GM18520 (cell line): ENCODE data around the gene POU4F2.

Experiments used
- ATAC-seq: cut with Tn5 transposase; IDR thresholded peaks from one replicate; pipeline ENCODE4 v1.9.1; 2021; ENCODE audit not compliant: unreplicated experiment

POU4F2 gene, protein sequence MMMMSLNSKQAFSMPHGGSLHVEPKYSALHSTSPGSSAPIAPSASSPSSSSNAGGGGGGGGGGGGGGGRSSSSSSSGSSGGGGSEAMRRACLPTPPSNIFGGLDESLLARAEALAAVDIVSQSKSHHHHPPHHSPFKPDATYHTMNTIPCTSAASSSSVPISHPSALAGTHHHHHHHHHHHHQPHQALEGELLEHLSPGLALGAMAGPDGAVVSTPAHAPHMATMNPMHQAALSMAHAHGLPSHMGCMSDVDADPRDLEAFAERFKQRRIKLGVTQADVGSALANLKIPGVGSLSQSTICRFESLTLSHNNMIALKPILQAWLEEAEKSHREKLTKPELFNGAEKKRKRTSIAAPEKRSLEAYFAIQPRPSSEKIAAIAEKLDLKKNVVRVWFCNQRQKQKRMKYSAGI

DNA sequence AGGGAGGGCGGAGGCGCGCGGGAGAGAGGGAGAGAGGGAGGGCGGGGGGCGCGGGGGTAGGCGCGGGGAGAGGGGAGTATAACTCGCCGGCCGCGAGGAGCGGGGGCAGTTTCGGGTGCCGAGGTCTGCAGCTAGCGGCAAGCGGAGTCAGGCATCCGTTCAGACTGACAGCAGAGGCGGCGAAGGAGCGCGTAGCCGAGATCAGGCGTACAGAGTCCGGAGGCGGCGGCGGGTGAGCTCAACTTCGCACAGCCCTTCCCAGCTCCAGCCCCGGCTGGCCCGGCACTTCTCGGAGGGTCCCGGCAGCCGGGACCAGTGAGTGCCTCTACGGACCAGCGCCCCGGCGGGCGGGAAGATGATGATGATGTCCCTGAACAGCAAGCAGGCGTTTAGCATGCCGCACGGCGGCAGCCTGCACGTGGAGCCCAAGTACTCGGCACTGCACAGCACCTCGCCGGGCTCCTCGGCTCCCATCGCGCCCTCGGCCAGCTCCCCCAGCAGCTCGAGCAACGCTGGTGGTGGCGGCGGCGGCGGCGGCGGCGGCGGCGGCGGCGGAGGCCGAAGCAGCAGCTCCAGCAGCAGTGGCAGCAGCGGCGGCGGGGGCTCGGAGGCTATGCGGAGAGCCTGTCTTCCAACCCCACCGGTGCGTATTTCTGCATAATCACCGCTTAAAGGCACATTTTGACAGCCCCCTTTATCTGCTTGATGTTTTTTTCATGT lies at the start of gene POU4F2:
Gene POU4F2 (plus strand): TSS at position 108 of the 720 bp plus-strand sequence. CDS start 248 bp downstream, at position 356.
- no peak for ATAC-seq

DNA sequence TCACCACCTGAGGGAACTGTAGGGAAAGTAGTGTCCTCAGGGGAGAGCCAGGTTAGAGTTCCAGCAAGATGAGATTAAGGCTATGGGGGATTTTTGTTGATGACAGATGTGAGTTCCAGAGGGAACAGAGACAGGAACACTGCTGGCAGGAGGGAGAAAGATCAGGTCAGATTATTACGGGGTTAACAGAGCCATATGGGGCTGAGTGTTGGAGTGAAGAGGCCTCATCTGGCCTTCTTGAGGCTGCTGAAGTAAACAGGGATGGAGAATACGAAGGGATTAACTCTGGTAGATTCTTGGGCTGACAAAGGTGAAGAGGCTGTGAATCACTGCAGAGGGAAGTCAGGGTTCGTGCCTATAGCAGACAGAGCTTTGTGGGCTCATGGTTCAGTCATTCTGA lies 47.9 kb upstream of the POU4F2 start:
- no peak for ATAC-seq

DNA sequence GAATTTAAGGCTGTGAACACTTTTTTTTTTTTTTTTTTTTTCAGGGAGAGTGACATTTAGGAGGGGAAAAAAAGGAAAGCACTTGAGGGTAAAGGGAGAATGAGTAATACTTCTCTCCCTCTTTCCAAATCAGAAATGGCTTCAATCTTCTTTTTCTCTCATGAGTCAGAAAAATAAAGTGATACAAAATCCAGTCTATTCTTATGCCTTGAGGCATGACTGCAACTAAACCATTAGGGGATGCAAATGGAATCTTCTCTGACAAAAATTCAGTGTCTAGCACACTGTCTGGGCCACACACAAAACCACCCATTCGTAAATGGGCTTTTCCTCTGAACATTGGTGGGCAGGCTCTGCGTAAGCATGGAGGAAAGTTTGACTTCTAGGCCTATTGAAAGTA lies 46.7 kb upstream of the POU4F2 start:
- ATAC-seq = no peak

DNA sequence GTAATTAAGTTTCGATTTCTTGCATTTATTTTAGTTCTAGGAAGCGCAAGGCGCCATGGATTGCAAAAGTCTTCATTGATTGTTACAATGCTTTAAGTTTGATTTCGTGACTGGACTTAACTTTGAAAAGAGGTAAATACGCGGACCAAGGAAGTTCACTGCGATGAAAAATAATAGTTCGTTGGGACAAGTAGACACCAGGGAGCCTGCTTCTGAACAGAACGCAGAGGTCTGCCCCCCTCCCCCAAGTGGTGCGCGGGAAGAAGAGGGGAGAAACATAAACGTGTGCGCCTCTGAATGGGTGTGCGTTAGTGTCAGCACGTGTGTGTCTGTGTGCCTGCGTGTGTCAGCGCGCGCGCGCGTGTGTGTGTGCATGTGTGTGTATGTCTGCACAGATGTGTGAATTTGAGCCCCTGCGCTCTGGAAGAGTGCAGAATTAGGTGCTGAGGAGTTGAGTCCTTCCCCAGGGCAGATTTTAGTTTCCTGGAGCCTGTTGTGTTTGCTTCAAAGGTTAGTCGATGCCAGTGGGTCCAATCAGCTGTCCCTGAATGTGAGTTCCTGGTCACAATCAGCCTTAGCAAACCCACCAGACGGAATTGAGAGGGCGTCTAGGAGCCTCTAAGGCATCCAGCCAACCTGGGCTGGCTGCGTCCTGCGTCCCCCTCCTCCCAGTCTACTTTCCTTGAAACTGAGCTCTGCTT lies 5.8 kb upstream of the POU4F2 start:
- no peak for ATAC-seq

DNA sequence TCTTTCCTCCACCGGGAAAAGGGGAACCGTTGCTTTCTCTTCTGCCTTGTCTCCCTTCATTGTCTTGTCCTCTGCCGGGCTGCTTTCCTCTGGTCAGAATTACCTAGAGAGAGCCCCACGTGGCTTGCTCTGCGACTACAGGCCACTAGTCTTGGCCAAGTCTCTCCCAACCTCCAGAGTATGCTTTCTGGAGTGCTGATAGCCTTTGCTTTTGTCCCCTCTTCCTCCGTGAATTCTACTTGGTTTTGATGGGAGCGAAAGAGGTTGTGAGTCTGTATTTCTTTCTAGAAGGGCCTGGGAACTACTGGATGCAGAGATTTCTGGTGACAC lies 5.3 kb upstream of the POU4F2 start:
- no peak for ATAC-seq

DNA sequence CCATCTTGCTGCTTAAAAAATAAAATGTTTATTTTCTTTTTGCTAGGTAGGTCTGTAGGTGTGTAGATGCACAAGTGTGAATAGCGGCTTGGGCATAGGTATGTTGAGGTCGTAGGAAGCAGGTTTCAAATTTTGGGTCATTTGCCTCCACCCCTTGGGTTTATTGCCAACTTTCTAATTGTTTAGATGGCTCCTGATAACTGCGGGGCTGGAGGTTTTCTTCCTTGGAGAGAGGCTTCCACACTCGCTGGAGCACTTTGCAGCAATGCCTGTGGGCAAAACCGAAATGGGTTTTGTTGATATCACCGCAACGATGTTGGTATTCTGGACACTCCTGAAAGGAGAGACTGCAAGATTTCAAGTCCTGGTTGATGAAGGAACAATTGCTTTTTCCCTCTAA lies 3.9 kb upstream of the POU4F2 start:
- no peak for ATAC-seq

DNA sequence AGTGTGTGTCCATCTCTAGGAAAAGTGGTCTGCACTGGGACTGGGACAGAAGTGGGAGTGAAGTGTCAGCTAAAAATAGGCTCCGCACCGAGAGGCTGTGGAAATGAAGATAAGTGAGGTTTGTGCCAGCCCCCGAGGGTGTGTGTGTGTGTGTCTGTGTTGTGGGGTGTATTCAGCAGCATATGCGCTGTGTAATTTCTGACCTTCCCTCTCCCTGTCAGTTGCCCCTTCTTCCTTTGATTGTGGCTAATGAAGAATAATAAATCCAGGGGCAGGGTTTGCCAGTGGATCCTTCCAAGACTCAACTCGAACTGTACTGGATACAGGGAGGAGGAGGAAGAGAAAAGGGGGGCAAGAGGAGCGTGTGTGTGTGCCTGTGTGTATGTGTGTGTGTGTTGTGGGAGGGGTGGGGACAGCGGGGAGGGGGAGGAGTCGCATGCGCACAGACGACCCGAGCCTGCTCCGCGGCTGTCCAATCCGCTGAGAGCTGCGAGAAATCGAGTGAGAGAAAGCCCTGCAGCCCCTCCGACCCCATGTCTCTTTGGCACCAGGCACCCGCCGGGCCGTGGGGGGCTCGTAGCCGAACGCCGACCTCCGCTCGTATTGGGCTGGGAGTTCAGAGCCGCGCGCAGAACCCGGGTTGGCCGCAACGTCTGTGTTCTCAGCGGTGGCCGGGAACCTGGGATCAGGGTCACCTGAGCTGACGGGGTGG lies 916 bp upstream of the POU4F2 start:
- no peak for ATAC-seq

DNA sequence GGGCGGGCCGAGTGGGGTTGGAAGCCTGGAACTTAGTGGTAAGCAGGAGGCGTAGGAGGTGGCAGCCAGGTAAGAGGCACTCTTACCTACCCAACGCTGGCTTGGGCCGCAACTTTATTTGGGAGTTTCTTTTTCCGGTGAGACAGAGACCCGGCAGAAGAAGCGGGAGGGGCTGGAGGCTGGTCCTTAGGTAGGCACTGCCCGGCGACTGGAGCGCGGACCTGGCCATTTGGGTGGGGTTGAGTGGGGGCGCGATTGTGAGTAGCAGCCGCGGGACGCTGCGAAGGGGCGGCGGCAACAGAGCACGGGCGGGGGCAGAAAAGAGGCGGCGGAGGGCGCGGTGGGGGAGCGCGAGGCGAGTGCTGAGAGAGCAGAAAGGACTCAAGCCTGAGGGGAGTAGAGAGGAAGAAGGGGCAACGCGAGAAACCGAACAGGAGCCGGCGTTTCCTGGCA lies 334 bp upstream of the POU4F2 start:
- no peak for ATAC-seq

DNA sequence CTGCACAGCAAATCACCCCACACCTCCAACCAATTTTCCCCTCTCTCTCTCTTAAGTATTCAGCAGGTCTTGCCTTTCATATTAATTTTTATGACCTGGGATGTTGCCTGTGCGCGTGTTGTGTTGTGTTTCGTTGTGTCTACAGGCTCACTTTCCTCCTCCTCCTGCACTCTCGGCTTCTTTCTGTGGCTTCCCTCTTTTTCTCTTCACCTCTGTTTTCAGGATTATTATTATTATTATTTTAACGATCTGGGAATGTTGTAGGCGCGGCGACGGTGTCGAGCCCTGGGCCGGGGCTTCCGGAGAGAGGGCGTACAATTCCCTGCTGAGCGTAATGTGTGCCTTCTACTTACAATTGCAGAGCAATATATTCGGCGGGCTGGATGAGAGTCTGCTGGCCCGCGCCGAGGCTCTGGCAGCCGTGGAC lies 826 bp downstream of the POU4F2 start:
- ATAC-seq = no peak

DNA sequence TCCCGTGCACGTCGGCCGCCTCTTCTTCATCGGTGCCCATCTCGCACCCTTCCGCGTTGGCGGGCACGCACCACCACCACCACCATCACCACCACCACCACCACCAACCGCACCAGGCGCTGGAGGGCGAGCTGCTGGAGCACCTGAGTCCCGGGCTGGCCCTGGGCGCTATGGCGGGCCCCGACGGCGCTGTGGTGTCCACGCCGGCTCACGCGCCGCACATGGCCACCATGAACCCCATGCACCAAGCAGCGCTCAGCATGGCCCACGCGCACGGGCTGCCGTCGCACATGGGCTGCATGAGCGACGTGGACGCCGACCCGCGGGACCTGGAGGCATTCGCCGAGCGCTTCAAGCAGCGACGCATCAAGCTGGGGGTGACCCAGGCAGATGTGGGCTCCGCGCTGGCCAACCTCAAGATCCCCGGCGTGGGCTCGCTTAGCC lies 1.4 kb downstream of the POU4F2 start:
- ATAC-seq = no peak

DNA sequence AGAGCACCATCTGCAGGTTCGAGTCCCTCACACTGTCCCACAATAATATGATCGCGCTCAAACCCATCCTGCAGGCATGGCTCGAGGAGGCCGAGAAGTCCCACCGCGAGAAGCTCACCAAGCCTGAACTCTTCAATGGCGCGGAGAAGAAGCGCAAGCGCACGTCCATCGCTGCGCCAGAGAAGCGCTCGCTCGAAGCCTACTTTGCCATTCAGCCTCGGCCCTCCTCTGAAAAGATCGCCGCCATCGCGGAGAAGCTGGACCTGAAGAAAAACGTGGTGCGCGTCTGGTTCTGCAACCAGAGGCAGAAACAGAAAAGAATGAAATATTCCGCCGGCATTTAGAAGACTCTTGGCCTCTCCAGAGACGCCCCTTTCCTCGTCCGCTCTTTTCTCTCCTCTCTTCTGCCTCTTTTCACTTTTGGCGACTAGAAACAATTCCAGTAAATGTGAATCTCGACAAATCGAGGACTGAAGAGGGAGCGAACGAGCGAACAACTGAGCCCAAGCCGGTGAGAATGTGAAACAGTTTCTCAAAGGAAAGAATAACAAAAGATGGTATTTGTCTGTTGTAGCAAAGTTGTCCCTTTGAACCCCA lies 1.9 kb downstream of the POU4F2 start:
- ATAC-seq = no peak

DNA sequence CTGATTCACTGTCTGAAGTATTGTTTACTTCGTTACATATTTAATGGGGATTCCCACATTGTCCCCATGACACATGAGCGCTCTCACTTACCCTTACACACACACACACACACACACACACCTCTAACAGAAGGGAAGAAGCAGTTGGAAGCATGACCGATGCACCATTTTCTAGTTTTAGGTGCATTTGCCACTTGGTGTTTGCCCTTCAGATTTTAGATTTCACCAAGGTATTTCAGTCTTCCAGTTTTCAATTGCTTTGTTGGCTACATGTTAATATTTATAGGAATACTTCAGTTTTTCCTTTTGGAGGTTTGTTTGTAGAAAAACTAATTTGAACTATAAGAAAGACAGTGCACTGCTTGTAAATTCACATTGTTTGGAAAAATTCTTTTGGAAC lies 3.1 kb downstream of the POU4F2 start:
- ATAC-seq = no peak

DNA sequence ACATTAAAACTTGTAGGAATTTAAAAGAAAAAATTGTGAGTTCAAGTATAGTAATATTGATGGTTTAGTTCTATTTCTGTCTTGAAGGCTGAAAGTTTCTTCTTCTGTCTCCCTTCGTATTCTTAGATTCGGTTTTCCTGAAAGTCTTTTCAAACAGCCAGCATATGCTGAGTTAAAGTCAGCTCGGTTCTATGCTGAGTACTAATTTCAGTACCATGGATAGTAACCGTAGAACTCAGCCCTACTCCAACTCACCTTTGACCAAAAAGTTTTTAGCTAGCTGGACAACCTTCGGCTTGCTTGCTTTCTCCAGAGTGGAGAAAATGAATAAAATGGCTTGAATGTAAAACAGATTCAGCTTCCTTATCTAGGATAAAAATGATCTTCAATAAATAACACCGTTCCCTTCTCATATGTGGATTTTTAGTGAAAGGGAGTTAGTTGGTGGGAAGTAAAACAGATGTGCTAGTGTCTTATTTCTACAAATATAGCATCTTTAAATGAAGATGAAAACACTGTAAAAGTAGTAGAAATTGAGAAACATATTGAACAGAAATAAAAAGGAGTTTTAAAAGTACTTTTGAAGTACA lies 5.2 kb downstream of the POU4F2 start:
- ATAC-seq = no peak

DNA sequence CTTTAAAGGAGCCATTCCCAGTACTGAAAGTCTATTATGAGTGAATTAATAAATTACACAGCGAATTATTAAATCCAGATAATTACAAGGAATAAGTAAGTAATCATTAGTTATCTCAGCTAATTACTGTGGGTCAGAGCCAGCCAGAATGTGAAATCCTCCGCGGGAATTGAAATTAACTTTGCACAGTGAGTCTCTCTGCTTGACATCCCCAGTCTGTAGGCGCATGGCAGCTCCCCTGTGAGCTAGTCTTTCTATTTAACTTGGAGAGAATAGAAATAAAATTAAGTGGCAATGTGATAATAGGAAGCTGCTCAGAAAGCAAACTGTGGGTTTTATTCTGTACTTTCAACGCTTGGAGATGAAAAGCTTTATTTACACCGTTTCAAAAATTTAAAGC lies 7.2 kb downstream of the POU4F2 start:
- ATAC-seq = no peak

DNA sequence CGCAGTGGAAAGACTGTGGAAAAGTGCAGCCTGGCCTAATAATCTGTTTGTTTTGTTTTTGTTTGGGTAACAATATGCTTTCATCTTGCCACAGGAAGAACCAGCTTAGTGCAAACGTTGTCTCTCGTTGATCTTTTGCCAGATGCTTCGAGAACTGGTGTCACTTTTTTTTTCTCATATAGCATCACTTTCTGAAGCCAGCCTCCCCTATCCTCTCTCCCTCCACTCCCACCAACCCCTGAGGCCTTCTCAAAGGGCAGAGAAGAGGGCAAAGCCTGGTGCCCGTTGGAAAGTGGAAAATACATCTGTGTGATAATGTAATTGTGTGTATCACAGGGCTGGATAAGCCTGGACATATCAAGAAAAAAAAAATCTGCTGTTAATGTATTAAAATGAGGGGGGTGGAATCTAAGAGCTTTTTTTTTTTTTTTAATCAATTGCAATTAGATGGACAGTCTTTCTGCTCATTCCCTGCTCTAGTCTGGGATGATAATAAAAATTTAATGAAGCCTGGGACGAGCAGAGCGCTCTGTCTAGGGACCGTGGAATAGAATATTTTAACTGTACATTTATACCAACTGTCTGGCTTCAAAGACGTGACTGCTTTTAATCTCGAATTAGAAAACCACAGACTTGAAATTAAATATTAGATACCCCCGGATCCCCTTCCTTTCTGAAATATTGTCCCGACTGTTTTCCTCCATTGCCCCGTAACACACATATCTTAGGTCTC lies 8.1 kb downstream of the POU4F2 start:
- no peak for ATAC-seq

DNA sequence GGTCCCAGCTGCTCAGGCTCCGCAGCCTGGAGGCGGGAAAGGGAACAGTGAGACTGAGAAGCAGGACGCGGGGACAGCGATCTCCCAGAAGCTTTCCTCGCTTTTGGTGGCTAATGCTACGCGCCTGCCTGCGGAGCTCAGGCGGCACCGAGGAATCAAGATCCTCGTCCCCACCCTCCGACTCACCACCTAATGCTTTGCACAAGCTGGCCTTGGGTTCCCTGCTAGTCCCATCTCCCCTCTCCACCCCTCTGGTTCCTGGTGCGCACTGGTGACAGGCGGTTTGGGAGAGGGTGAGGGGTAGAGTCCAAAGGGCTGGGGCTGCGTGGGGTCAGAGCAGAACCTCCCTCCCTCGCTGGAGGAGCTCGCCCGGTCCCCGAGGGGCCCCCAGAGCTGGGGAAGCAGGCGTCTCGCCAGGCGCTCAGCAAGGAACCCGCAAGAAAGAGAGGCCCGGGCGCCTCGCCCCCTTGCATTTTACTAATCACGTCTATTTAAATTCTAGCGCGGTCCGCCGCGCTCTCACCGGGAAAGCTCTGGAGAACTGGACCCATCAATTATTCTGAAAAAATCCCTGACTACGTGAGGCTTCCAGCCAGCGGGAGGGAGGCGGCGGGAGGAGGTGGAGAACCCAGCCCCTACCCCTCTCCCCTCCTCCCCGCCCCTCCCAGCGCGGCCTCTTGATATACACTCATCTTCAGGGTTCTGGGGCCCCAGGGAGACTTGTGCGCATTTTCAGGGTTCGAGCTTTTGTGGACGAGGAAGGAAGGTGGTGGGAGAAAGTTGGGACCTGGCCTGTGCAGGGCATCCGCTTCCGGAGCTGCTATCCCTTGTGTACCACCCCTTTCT lies 9.1 kb downstream of the POU4F2 start:
- ATAC-seq = no peak

DNA sequence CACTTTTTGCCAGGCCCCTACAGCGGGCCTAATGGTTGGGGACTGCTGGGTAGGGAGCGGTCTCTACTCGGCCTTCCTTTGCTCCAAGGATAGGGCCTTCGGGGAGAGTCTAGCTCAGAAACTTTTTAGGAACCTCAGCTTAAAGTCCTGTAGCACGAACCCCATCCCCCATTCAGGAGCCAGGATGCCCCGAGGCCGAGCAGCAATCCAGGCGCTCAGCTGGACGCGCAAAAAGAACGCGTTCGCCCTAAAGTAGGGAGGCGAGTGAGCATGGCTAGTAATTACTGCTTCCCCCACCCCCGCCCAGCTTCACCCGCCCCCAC lies 9.7 kb downstream of the POU4F2 start:
- ATAC-seq = no peak

DNA sequence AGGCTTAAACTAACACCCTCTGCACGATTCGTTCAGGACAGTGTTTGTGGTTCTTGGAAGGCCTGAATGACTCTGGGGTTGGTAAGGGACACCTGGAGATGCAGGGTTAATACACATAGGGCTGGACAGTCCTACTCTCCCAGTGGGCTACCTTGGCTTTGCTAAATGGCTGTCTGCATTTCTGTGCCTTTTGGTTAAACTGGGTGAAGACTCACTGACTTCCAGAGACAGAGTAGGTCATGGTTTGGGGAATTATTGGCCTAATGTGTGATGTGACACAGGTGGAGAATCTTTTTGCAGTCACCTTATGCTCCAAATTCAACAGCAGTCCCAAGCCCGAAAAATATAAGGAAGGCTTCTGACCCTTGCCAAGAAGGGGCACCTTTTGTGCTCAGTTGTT lies 10.5 kb downstream of the POU4F2 start:
- no peak for ATAC-seq

DNA sequence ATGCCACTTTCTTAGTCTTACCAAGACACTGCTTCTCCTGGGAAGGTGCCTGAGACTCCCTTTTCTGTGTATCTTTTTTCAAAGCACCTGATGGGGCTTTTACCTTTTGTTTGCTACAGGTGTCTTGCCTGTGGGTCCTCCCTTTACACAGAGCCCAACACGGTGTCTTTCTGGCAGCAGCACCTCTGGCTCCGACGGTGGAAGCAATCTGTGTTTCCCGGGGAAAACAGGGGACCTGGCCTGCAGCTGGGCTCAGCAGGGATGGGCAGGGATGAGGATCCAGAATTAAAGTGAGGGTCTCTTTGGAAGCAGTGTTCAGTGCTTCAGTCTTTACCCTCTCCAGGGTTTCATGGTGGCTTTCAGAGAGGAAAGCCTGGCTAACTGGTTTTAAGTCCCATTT lies 11.3 kb downstream of the POU4F2 start:
- ATAC-seq = no peak
